NCI-H2029 (cell line): Measurements from ENCODE around the gene DGKH.
"Not testable (repeated sequence)": the region's sequence is repeated elsewhere in the genome, so short reads cannot be mapped to it uniquely, and the experiment has no call there.

Source experiments
- DNase-seq: peaks from one replicate; lab custom pipeline; 2025; lab: John Stamatoyannopoulos, UW

Gene DGKH

DNA sequence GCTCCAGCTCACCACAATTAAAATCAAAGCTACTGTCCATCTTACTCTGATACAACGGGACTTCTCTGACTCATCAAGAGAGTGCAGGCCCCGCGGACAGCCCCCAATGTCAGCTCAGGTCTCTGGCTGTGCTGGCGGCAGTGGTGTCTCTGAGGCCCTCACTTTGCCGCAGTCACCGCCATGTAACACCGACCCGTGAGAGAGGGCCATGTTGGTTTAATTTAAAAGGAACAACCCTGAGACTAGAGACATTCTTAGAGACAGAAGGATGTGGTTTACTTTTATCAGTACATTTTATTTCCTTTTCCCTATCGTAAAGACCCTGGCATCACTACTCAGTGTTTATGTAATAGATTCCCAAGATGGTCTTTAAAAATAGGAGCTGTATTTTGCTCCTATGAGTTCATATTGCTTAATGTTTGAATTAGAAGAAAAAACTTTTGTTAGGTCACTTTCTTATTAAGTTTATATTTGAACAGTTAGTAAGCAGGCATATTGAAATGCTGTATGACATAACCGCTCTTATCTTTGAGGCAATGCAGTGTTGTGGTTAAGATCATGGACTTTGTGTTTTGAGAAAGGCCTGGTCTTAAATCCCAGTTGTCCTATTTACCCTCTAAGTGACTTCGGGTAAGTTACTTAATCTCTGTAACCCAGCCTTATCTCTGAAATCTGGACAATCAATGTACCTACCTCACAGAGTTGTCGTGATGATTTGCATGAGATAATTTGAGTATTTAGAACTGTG is 23.4 kb downstream of the DGKH start:
- DNase-seq = no peak

DNA sequence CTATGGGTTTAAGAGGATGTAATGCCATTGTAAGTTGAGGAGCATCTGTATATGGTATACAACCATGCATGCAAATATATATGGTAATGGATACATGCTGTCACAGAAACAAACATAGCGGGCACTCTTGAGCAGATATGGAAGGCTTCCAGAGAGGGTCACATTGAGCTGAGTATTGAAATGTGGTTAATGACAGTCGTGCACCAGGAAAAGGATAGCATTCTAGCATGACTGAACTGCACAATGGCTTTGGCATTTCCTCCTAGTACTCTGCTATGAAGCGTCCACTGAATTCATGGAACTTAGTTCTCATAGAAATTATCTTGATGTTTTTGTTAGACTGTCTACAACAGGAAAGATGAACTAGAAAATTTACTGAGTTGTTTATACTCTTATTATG is 25.2 kb downstream of the DGKH start:
- no peak for DNase-seq

DNA sequence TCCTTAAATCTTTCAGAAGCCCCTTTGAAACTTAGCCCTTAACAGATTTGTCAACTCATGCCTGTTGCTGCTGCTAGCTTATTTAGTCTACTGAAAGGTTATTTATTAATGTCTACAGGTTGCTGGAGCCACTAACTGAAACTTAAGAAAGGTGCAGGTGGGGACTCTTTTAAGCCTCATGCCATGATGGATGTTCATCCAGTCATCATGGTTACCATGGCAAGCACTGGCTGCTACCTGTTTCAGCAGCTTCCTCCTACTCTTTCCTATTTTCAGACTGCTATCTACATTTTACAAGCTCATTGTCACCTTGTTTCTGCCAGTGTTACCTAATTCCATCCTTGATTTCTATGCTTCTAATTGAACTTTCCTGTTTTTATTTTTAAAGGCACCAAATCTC is 27.1 kb downstream of the DGKH start:
- no peak for DNase-seq

DNA sequence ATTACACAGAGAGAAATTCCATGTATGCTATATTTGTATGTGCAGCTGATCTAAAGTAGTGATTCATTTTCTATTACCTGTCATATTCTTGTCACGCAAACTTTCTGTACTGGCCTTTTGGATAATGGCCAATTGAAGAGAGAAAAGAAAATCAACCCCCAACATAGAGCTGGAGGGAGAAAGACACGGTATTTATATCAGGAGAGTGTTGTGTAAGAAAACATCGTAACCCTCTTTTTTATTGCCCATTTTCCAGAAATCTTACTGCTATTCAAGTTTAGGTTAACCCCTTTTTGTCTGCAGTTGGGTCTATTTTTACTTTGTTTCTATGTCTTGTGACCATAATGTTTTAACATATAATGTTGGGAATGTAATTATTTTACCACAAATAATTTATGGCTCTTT is 27.9 kb downstream of the DGKH start:
- DNase-seq = no peak

DNA sequence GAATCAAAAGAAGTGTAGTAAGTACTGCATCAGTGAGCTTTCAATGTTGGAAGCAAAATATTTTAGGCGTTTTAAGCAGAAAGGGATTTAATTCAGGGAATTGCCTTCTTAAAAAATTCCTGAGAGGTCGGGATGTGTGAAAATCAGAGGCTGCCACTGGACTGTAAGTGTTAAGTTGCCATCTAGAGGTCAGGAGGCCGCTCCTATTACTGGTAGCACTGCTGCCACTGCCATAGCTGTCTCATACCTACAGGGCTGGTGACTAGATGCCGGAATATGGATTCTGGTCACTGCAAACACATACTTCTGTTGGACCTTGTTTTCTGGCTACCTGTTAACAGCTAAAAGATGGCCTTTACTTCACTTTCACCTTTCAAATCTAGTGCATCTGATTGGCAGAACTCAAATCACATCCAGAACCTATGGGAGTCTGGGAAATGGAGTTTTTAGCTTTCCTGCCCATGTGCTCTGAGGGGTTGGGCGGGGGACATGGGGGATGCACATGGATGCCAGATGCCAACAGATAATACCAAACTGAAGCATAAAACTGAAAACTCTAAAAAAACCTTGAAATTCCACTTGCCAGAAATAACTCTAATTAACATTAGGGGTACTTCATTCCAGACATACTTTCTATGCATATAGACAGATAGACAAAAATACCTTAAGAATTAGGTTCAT is 29.8 kb downstream of the DGKH start:
- no peak for DNase-seq

DNA sequence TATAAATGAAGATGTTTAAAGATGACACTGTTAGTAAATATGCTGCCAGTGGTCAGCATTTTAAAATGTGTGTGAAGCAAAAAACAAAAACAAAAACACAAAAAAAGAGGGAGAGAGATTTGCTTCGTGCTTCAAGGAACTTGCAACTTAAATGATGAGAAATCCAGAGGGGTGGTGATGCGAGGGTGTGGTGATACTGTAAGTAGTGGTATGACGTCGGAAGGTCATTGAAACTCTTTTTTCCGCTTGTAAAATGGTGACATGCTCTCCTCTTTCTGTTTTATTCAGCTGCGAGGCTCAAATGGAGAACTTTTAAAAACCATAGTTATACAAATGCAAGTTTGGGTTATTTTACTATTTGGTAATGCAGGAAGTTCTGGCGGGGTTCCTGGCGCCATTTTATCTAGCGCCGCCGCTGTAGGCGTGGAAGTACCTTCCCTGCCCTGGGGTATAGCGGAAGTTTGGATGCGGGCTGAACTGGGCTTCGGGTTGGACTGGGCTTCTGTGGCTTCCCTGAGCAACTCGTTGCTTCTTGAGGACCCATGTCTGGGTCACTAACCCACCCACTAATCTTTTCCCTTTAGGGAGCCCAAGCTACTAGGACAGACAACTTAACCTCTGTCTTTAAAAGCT is 34.8 kb downstream of the DGKH start:
- no peak for DNase-seq

DNA sequence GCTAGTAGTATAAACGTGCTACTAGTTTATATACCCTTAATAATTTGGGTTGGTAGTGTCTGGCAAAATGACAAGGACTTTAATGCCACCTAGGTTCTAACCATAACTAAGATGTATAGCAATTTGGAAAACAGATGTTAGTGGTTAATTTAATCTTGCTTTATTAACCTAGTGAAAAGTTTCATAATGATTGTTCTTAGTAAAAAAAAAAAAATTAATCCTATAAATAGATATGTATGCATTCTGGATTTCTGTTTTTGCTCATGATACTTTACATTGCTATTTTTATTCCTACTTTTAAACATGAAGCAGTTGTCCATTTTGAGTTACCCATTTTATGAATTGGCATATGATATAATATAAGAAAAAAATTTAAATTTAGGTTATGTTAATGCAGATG is 36.3 kb downstream of the DGKH start:
- DNase-seq = no peak

DNA sequence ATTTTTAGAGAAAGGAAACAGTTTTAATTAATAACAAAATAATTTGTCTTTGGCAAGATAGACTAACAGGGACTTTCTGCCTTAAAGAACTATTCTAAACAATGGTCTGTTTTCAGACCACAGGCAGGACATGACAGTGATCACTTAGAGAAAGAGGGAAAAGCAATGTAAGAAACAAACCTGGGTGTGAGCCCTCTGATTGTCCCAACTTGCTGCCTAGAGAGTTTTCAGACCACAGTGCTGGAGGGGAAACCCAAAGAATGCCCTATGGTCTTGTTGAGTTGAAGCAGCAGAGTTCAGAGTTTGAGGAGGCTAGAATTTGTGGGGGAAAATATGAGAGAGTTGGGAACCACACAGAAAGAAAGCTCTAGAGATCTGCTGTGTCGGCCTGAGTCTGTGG is 38.1 kb downstream of the DGKH start:
- no peak for DNase-seq

DNA sequence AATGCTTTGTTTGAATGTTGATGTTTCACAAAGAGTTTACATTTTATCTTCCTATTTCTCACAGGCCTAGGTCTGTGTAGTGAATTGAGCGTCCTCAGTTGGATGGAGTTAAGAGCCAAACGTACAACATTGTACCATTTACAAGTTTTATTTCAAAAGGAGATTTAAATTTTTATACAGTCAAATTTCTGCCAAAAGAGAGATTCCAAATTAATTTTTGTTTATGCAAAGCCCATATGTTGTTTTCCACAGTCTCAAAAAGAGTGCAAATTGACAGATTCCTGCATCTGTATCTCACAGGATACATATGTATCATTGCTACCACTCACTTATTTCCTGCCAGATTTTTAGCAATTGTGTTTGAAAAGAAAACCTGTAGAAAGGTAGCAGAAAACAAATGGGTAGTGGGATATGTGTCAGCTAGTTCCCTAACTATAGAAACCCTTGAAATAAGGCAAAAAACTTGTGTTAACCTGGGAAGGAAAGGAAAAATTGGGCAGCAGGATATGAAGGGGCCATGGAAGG is 46.1 kb downstream of the DGKH start:
- DNase-seq = no peak

DNA sequence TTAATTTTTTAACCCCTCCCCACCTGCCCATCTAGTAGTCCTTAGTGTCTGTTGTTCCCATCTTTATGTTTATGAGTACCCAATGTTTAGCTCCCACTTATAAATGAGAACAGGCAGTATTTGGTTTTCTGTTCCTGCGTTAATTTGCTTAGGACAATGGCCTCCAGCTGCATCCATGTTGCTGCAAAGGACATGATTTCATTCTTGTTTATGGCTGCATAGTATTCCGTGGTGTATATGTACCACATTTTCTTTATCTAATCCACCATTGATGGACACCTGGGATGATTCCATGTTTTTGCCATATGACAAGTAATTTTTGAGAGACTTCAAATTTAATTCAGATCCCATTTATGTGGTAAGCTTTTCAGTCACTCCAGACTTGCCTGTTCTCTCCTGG is 47.8 kb downstream of the DGKH start:
- not testable (repeated sequence) for DNase-seq

DNA sequence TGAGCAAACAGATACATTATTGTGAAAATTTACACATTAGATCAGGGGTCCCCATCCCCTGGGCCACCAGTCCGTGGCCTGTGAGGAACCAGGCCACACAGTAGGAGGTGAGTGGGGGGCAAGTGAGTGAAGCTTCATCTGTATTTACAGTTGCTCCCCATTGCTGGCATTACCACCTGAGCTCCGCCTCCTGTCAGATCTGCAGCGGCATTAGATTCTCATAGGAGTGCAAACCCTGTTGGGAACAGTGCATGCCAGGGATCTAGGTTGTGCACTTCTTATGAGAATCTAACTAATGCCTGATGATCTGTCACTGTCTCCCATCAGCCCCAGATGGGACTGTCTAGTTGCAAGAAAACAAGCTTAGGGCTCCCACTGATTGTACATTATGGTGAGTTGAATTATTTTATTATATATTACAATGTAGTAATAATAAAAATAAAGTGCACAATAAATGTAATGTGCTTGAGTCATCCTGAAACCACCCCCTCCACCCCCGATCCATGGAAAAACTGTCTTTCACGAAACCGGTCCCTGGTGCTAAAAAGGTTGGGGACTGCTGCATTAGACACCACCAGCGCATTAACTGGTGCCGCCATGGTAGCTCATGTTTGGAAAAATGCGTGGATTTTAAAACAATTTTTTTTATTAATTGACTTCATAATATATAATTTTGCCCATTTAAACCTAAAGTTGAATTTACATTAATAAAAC is 51.7 kb downstream of the DGKH start:
- no peak for DNase-seq

DNA sequence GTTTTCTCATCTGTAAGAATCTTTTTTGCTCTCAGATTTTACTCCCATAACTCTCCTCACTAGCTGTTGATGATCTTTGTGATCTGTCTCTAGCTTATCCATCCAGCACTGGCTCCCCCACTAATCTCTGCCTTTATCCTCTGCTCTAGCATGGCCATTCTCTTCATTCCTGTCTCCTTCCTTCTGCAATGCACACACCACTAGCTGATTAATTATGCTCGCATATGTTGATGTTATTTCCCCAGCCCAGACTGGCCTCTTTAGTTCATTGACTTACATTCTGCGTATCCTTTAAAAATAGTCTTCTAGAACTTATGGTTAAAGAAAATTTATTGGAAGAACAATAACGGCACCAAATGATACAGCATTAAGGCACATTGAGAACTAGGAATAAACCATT is 52.5 kb downstream of the DGKH start:
- no peak for DNase-seq

DNA sequence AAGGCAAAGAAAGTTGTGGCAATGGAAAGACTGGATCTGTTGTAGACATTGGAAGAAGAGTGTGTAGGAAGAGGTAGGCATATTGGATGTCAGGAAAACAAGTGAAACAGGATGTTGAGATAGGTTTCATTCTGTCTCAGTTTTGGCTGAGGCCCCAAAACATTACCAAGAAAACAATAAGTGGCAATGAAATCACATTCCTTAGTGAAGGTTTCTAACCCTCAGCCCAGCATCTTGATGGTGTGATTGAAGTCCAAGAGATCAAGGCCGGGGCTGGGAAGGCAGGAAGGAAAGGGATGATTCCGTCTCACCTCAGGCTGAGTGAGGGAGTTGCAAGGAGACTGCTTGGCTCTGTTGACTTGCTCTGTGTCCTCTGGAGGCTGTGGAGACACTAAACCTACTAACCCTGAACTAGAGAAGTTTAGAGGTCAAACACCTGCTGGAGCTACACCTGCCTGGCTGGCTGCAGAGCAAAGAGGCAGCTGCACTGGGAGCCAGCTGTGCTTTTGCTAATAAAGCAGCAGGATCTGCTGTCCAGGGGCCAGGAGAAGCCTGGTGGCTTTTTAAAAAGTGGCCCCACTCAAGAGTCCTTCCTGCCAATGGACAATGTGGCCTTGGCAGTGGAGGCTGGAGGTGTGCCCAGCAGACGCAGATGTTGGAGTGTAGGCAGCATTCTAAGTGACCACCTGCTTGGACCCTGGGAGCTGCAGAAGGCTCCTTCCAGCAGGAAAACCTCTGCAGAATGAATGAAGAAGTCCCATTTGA is 53.6 kb downstream of the DGKH start:
- DNase-seq = peak; percentile 36

DNA sequence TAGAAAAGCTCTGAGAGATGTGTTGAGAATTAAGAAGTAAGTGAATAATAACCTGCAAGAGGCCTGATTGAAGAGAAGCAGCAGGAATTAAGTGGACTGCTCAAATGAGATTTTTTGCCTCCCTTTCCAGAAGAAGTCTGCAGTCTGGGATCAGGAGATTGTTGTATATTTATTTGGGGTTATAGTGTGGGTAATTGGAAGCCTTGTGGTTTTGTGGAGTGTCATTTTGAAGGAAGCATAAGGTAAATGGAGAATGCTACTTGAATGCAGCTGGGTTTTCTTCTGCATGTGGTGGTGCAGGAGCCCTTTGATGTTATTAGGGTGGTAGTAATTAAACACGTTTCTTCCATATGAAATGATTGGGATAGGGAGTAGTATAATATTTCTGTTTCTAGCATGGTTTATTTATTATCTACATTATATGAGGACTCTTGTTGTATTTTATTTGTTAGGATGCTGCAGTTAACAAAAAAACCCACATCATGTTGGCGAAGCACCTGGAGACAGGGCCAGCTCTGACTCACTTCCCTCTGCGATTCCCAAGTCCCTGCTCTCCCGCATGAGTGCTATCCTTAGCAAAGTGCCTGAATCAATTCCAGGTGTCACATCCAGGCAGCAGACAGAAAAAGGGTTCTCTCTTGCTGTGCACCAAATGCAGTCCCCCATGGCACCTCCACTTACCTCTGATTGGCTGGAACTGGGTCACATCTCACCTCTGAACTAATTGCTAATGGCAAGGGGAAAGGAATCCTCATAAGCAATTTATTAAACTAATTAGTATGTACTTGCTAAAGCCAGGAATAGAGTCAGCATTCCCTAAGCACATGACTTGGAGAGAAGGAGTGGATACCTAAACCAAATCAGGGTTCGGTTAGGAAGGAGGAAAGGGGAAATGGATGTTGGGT is 54.8 kb downstream of the DGKH start:
- no peak for DNase-seq

DNA sequence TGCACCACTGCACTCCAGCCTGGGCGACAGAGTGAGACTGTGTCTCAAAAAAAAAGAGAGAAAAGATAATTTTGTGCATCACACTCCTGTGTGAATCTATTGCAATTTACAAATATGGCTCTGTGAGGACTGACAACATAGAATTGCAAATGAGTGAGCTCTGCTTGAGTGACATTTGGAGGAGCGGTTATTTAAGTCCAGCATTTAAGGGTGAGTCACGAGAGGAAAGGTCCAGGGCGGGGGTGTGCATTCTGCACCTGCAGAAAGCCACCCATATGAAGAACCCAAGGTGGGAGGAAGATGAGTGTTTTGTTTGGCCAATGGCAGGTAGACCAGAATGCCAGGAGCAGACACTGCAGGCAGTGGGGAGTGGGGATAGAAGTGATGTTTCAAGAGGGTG is 58.5 kb downstream of the DGKH start:
- no peak for DNase-seq

DNA sequence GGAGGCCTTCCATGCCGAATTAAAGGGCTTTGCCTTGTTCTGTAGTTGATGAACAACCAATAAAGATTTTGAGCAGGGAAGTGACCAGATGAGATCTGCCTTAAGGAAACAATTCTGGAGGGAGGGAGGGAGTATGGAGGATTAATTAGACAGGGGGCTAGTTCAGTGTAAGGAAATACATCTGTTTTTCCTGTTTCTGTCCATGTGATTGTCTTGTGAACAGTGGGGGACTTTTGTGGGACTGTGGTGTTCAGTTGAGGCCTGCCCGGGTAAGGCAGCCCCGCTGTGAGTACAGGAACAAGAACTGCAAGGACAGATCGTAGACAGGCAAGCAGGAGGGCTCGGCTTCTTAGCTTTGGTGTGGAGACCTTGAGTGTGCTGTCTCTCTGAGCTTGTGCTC is 59.0 kb downstream of the DGKH start:
- no peak for DNase-seq

DNA sequence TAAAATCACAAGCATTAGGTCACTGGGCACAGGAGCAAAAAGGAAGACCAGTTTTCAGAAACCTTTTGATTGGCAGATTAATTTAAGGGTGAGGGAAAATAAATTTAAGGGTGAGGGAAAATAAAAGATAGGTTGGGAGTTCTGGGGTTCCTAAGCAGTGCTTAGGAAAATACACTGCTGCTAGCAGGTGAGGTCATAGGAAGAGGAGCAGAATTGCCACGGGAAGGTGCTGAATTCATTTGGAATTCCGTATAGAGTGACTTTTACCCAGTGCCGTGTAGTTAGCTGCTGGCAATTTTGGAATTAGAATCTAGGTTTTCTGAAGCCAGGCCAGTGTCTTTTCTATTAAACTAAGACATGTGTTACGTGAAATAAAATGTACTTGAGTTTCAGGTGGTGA is 59.8 kb downstream of the DGKH start:
- DNase-seq = no peak

DNA sequence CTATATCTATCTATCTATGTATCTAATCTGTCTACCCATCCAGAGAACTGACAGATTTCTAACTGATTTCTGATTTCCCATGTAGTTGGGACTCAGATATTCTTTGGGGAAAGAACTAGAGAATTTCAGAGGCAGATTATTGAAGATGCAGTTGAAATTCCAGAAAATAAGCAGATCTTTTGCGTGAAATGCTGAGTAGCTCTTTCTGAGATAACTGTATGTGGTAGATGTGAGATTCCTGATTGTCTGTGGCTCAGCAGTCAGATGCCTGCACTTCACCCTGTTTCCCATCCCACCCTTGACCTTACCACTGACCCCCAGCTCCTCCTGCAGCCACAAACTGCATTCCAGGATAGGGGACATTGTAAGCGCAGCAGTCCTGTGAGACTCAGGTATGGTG is 61.5 kb downstream of the DGKH start:
- no peak for DNase-seq

DNA sequence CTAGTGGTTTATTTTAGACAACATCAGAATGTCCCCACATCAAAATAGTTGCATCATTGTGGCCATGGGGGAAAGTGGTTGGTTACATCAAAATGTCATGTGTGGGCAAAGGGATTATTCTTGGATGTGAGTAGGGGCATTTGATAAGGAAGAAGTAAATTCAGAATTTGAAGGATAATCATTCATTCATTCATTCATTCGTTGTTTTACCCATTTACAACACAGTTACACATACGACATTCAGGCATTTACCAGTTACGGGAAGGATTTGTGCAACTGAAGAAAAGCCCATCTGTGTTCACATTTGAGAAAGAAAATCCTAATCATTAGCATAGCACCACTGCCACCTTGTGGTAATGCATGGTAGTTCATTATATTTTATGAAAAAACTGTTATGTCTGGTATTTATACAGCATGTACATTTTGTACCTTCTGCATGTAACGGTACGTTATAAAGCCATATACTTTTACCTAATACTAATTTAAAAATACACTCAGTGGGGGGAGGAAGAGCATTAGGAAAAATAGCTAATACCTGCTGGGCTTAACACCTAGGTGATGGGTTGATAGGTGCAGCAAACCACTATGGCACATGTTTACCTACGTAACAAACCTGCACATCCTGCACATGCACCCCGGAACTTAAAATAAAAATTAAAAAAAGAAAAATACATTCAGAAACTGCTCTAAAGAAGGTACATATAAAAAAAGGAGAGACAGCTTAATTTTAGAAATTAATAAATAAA is 62.1 kb downstream of the DGKH start:
- DNase-seq = no peak

DNA sequence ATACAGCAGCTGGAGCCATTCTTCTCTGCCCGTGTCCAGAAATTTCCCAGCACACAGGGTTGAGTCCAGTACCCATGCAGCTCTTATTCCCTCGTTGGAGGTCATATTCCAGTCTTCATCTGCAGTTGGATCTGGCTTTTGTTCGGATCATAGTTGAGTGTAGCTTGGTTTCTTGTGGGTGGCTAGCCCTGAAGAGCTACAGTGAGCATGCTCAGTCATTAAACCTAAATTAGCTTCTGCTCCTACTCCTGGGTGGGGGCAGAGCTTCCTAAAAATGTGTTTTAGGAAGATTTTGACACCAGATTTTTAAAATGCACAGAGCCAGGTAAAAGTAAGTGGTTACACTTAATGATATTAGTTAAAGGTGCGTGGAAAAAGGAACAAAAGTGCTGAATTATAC is 64.4 kb downstream of the DGKH start:
- DNase-seq = no peak
